Measurements from ENCODE around the gene MAP2K7. TPM values are rescaled to one million over a fixed set of nuclear protein-coding genes. Genes with fewer than 3 reads are reported as not detected.
A peak's percentile ranks its signal among the peaks of the same experiment; 100 is the strongest.

MAP2K7 gene
- polyA plus RNA-seq, 1 donor (not counting 4 experiments of a cell fraction or from before 2014, with no cell fraction given): 8.4 TPM

- peaks cover 28% of the 10 kb centered on the region for H3K4me1 ChIP-seq (ENCODE audit: control insufficient read depth, extremely low read depth, insufficient read depth, low read length)
- no peaks in the 10 kb centered on the region for H3K9me3 ChIP-seq (ENCODE audit: control insufficient read depth, low read depth, low read length)
- H3K9ac ChIP-seq (ENCODE audit: control insufficient read depth, extremely low read depth, insufficient read depth, low read length): no peak overlapping the region
- H2AFZ ChIP-seq (ENCODE audit: control insufficient read depth, low read length): no peak overlapping the region
- peaks cover 3% of the 10 kb centered on the region for H3K9me1 ChIP-seq (ENCODE audit: control insufficient read depth, extremely low read depth, insufficient read depth, low read length)
- TF ChIP-seq EZH2 (IDR thresholded peaks at IDR 0.05; ENCODE audit: low read length) (no peak), CTCF (optimal IDR thresholded peaks at IDR 0.05 in 1 of 3, IDR thresholded peaks at IDR 0.05 in 1 of 3, conservative IDR thresholded peaks at IDR 0.05 in 1 of 3; ENCODE audit: extremely low read depth in 1 of 3, insufficient read depth in 2 of 3, low read length in 3 of 3) (no peak)
- no peak overlapping the region for H3K27ac ChIP-seq (ENCODE audit: control insufficient read depth, insufficient read depth, low read length)
- dilution Hi-C loops (cut with MboI; ENCODE audit: extremely low pct_ligation_motif_present, low sequenced_read_pairs): no loop called here
- peak overlapping the region; percentile 62 for H3K4me2 ChIP-seq (ENCODE audit: control insufficient read depth, extremely low read depth, insufficient read depth, low read depth, low read length)
- FAIRE-seq (no peak), DNase-seq (ENCODE audit: low read depth, low spot score) (no peak)
- no peaks in the 10 kb centered on the region for H3K79me2 ChIP-seq (ENCODE audit: control insufficient read depth, insufficient read depth, low read length)
- H3K4me3 ChIP-seq (ENCODE audit: control insufficient read depth in 2 of 3, extremely low read depth in 1 of 3, insufficient read depth in 2 of 3, low read depth in 1 of 3, low read length in 3 of 3): peak overlapping the region in 1 of 3 experiments; percentile 33
- H3K36me3 ChIP-seq (ENCODE audit: control insufficient read depth in 2 of 2, extremely low read depth in 1 of 2, insufficient read depth in 2 of 2, low read length in 2 of 2): peaks cover 4 to 5% of the 10 kb centered on the region in 2 experiments
- no peaks in the 10 kb centered on the region for H4K20me1 ChIP-seq (ENCODE audit: control insufficient read depth, extremely low read depth, insufficient read depth, low read length)
- no peaks in the 10 kb centered on the region for H3K27me3 ChIP-seq (ENCODE audit: control insufficient read depth, extremely low read depth, insufficient read depth, low read length)
Observed at GRCh38 chr19:7924651-7925170, 21.0 kb downstream of the MAP2K7 start.

- Histone ChIP-seq H3K9me1 (ENCODE audit: control insufficient read depth, extremely low read depth, insufficient read depth, low read length) (peaks cover 3% of the 10 kb centered on the region), H3K36me3 (ENCODE audit: control insufficient read depth in 2 of 2, extremely low read depth in 1 of 2, insufficient read depth in 2 of 2, low read length in 2 of 2) (peaks cover 5 to 8% of the 10 kb centered on the region in 2 experiments), H3K9me3 (ENCODE audit: control insufficient read depth, low read depth, low read length) (no peaks in the 10 kb centered on the region), H4K20me1 (ENCODE audit: control insufficient read depth, extremely low read depth, insufficient read depth, low read length) (no peaks in the 10 kb centered on the region), H3K27ac (ENCODE audit: control insufficient read depth, insufficient read depth, low read length) (no peak overlapping the region), H3K27me3 (ENCODE audit: control insufficient read depth, extremely low read depth, insufficient read depth, low read length) (no peaks in the 10 kb centered on the region), H3K9ac (ENCODE audit: control insufficient read depth, extremely low read depth, insufficient read depth, low read length) (no peak overlapping the region), H3K4me3 (ENCODE audit: control insufficient read depth in 2 of 3, extremely low read depth in 1 of 3, insufficient read depth in 2 of 3, low read depth in 1 of 3, low read length in 3 of 3) (peak overlapping the region in 2 of 3 experiments; percentile 33 to 49), H2AFZ (ENCODE audit: control insufficient read depth, low read length) (no peak overlapping the region), H3K4me2 (ENCODE audit: control insufficient read depth, extremely low read depth, insufficient read depth, low read depth, low read length) (peak overlapping the region; percentile 62), H3K4me1 (ENCODE audit: control insufficient read depth, extremely low read depth, insufficient read depth, low read length) (peaks cover 31% of the 10 kb centered on the region), H3K79me2 (ENCODE audit: control insufficient read depth, insufficient read depth, low read length) (no peaks in the 10 kb centered on the region)
- FAIRE-seq (peak; percentile 29), DNase-seq (ENCODE audit: low read depth, low spot score) (no peak)
- TF ChIP-seq CTCF (optimal IDR thresholded peaks at IDR 0.05 in 1 of 3, IDR thresholded peaks at IDR 0.05 in 1 of 3, conservative IDR thresholded peaks at IDR 0.05 in 1 of 3; ENCODE audit: extremely low read depth in 1 of 3, insufficient read depth in 2 of 3, low read length in 3 of 3) (peak; percentile 58 to 92 (median 83)), EZH2 (IDR thresholded peaks at IDR 0.05; ENCODE audit: low read length) (no peak)
- dilution Hi-C loops (cut with MboI; ENCODE audit: extremely low pct_ligation_motif_present, low sequenced_read_pairs): no loop called here
Observed at GRCh38 chr19:7925171-7925851, 21.6 kb downstream of the MAP2K7 start.
